CD4-positive, alpha-beta memory T cell (primary cell): ENCODE measurements around the gene COL5A1. TPM values are rescaled to one million over a fixed set of nuclear protein-coding genes. Genes with fewer than 3 reads are reported as not detected.

Experiments
- CTCF ChIA-PET: fragments of 350-600 bp; sonication (Branson Sonifier 250); formaldehyde crosslinking; loops from one replicate; lab custom pipeline; 2021; ENCODE audit warnings: inconsistent platforms; ENCODE audit not compliant: partially characterized antibody; lab: Charles Lee
- POLR2A ChIA-PET: fragments of 350-600 bp; sonication (Branson Sonifier 250); formaldehyde crosslinking; loops from one replicate; lab custom pipeline; 2021; ENCODE audit not compliant: partially characterized antibody; lab: Charles Lee
- DNase-seq, 5 donors: peaks; one replicate each; pipeline versions ENCODE4 v3.0.0 to v3.0.0-alpha.2; 2020 to 2022; ENCODE audit warnings: mixed read lengths in 1 of 5
- H3K27ac ChIP-seq: one replicate; pipeline ENCODE4 v1.7.0; 2013; ENCODE audit warnings: low read depth, low read length
- H3K27me3 ChIP-seq: 2 replicates; pipeline ENCODE4 v1.7.0; 2013; ENCODE audit warnings: mild to moderate bottlenecking, low read length, moderate library complexity; ENCODE audit not compliant: insufficient read depth
- H3K36me3 ChIP-seq: 2 replicates; pipeline ENCODE4 v1.7.0; 2013; ENCODE audit warnings: mild to moderate bottlenecking, low read length, moderate library complexity; ENCODE audit not compliant: insufficient read depth
- H3K4me1 ChIP-seq: 2 replicates; pipeline ENCODE4 v1.7.0; 2013; ENCODE audit warnings: mild to moderate bottlenecking, low read length, moderate library complexity; ENCODE audit not compliant: insufficient read depth
- H3K4me3 ChIP-seq, 2 donors: one replicate each; pipeline ENCODE4 v1.7.0; 2013; ENCODE audit warnings: low read length in 2 of 2, mild to moderate bottlenecking in 1 of 2
- H3K9me3 ChIP-seq, 2 donors: one replicate each; pipeline ENCODE4 v1.7.0; 2013; ENCODE audit warnings: low read length in 2 of 2, control low read depth in 1 of 2; ENCODE audit not compliant: control insufficient read depth in 1 of 2
- H3K27ac Mint-ChIP-seq, 7 donors: one replicate each; pipeline ENCODE4 v1.8.0; 2020 to 2021; ENCODE audit warnings: mixed read lengths in 7 of 7, mild to moderate bottlenecking in 6 of 7, inconsistent platforms in 3 of 7, moderate library complexity in 3 of 7
- H3K27me3 Mint-ChIP-seq, 2 donors: one replicate each; pipeline ENCODE4 v1.8.0; 2020 to 2021; ENCODE audit warnings: mixed read lengths in 2 of 2
- H3K36me3 Mint-ChIP-seq, 2 donors: one replicate each; pipeline ENCODE4 v1.8.0; 2020 to 2021; ENCODE audit warnings: mixed read lengths in 2 of 2, inconsistent platforms in 1 of 2, mild to moderate bottlenecking in 1 of 2
- H3K4me1 Mint-ChIP-seq, 4 donors: one replicate each; pipeline ENCODE4 v1.8.0; 2020 to 2021; ENCODE audit warnings: mixed read lengths in 4 of 4, mild to moderate bottlenecking in 1 of 4
- H3K4me3 Mint-ChIP-seq, 8 donors: one replicate each; pipeline ENCODE4 v1.8.0; 2020 to 2021; ENCODE audit warnings: mixed read lengths in 8 of 8, mild to moderate bottlenecking in 7 of 8, moderate library complexity in 6 of 8, inconsistent platforms in 3 of 8
- H3K9me3 Mint-ChIP-seq, 8 donors: one replicate each; pipeline ENCODE4 v1.8.0; 2020 to 2021; ENCODE audit warnings: mixed read lengths in 8 of 8, mild to moderate bottlenecking in 5 of 8, inconsistent platforms in 3 of 8, moderate library complexity in 1 of 8
- intact Hi-C: fragments of 100-400 bp; cut with micrococcal nuclease; formaldehyde crosslinking; loops from one replicate; pipeline ENCODE4 v1.15.1; 2023
- polyA plus RNA-seq, 2 donors: library from polyadenylated mRNA; unstranded; fragments of 300-500 nt; fragmentation: Illumina TruSeq; gene quantifications; one replicate each; pipeline ENCODE4 v1.2.3, GENCODE V29; 2021
- total RNA-seq, 2 experiments: library from RNA; stranded (reverse); gene quantifications; one replicate each; pipeline ENCODE4 v1.2.3, GENCODE V29; 2021

Gene COL5A1
- total and polyA plus RNA-seq, 4 experiments from 2014 or later = 0.36 to 1.6 (median 1.5) TPM; not detected in 1

GRCh38 chr9:134870301-134870694, 228.7 kb downstream of the COL5A1 start:
- Mint-ChIP-seq H3K4me3 (no peak overlapping the region), H3K9me3 (peaks cover 0 to 5% (median 0%) of the 10 kb centered on the region in 8 donors), H3K27me3 (peaks cover 2% of the 10 kb centered on the region in 2 donors), H3K4me1 (no peaks in the 10 kb centered on the region), H3K36me3 (no peaks in the 10 kb centered on the region), H3K27ac (no peak overlapping the region)
- DNase-seq = no peak
- H3K4me3 ChIP-seq = no peak overlapping the region
- intact Hi-C loops = no loop called here
- CTCF ChIA-PET = no interaction called here
- H3K36me3 ChIP-seq = no peaks in the 10 kb centered on the region
- H3K4me1 ChIP-seq = no peaks in the 10 kb centered on the region
- H3K27me3 ChIP-seq = no peaks in the 10 kb centered on the region
- H3K9me3 ChIP-seq = no peaks in the 10 kb centered on the region
- POLR2A ChIA-PET = no interaction called here
- H3K27ac ChIP-seq = no peak overlapping the region

GRCh38 chr9:134870746-134871662, 229.4 kb downstream of the COL5A1 start:
- Mint-ChIP-seq H3K27ac (no peak overlapping the region), H3K27me3 (peaks cover 2% of the 10 kb centered on the region in 2 donors), H3K9me3 (peaks cover 0 to 5% (median 0%) of the 10 kb centered on the region in 8 donors), H3K4me3 (no peak overlapping the region), H3K36me3 (no peaks in the 10 kb centered on the region), H3K4me1 (no peaks in the 10 kb centered on the region)
- no peaks in the 10 kb centered on the region for H3K9me3 ChIP-seq
- H3K4me1 ChIP-seq = no peaks in the 10 kb centered on the region
- no peaks in the 10 kb centered on the region for H3K27me3 ChIP-seq
- no peak overlapping the region for H3K27ac ChIP-seq
- intact Hi-C loops = no loop called here
- H3K4me3 ChIP-seq = no peak overlapping the region
- POLR2A ChIA-PET = no interaction called here
- CTCF ChIA-PET = no interaction called here
- H3K36me3 ChIP-seq = no peaks in the 10 kb centered on the region
- DNase-seq = no peak

DNA sequence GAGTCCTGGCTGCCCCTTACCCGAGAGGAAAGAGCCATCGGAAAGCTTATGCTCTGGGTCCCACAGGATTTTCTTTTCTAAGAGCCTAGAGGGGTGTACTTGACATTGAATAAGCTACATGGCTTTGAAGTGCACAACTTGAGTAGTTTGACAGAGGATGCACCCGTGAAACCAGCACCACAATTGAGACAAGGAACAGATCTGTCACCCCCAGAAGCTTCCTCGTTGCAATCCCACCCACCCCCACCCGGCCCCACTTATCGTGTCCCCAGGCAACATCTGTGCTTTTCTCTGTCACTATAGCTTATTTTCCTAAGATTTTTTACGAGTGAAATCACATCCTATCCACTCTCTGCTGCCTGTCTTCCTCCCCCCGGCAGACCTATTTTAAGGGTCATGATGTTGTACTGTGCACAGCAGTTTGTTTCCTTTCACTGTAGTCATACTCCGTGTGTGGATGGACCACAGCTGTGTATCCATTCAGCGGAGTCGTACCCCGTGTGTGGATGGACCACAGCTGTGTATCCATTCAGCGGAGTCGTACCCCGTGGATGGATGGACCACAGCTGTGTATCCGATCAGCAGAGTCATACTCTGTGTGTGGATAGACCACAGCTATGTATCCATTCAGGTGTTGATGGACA, 230.2 kb downstream of the COL5A1 start:
- H3K27ac ChIP-seq = no peak overlapping the region
- H3K9me3 ChIP-seq = no peaks in the 10 kb centered on the region
- no peaks in the 10 kb centered on the region for H3K4me1 ChIP-seq
- intact Hi-C loops = no loop called here
- no peak overlapping the region for H3K4me3 Mint-ChIP-seq
- no peak overlapping the region for H3K27ac Mint-ChIP-seq
- no peaks in the 10 kb centered on the region for H3K36me3 Mint-ChIP-seq
- ChIA-PET POLR2A (no interaction called here), CTCF (no interaction called here)
- peaks cover 0 to 5% (median 0%) of the 10 kb centered on the region in 8 donors for H3K9me3 Mint-ChIP-seq
- H3K4me1 Mint-ChIP-seq = no peaks in the 10 kb centered on the region
- no peak for DNase-seq
- H3K36me3 ChIP-seq = no peaks in the 10 kb centered on the region
- peaks cover 2% of the 10 kb centered on the region in 2 donors for H3K27me3 Mint-ChIP-seq
- H3K4me3 ChIP-seq = no peak overlapping the region
- no peaks in the 10 kb centered on the region for H3K27me3 ChIP-seq

GRCh38 chr9:134872482-134873231, 231.1 kb downstream of the COL5A1 start:
- H3K4me1 Mint-ChIP-seq = no peaks in the 10 kb centered on the region
- Histone ChIP-seq H3K4me1 (no peaks in the 10 kb centered on the region), H3K9me3 (no peaks in the 10 kb centered on the region), H3K27ac (no peak overlapping the region), H3K4me3 (no peak overlapping the region), H3K36me3 (no peaks in the 10 kb centered on the region), H3K27me3 (no peaks in the 10 kb centered on the region)
- no peak overlapping the region for H3K4me3 Mint-ChIP-seq
- no peaks in the 10 kb centered on the region for H3K36me3 Mint-ChIP-seq
- intact Hi-C loops = no loop called here
- H3K9me3 Mint-ChIP-seq = peaks cover 0 to 5% (median 0%) of the 10 kb centered on the region in 8 donors
- no peak for DNase-seq
- ChIA-PET POLR2A (no interaction called here), CTCF (no interaction called here)
- no peak overlapping the region for H3K27ac Mint-ChIP-seq
- peaks cover 2 to 4% of the 10 kb centered on the region in 2 donors for H3K27me3 Mint-ChIP-seq

- POLR2A ChIA-PET = no interaction called here
- intact Hi-C loops = no loop called here
- Mint-ChIP-seq H3K27me3 (peaks cover 2 to 3% of the 10 kb centered on the region in 2 donors), H3K4me3 (no peak overlapping the region), H3K36me3 (no peaks in the 10 kb centered on the region), H3K4me1 (no peaks in the 10 kb centered on the region), H3K9me3 (peaks cover 0 to 5% (median 0%) of the 10 kb centered on the region in 8 donors), H3K27ac (no peak overlapping the region)
- no peak for DNase-seq
- no peak overlapping the region for H3K4me3 ChIP-seq
- H3K27me3 ChIP-seq = no peaks in the 10 kb centered on the region
- H3K27ac ChIP-seq = no peak overlapping the region
- no peaks in the 10 kb centered on the region for H3K9me3 ChIP-seq
- H3K36me3 ChIP-seq = no peaks in the 10 kb centered on the region
- CTCF ChIA-PET = no interaction called here
- H3K4me1 ChIP-seq = no peaks in the 10 kb centered on the region
These were observed 233.8 kb downstream of the COL5A1 start for GRCh38 chr9:134875371-134875770.

- no peak for DNase-seq
- no peaks in the 10 kb centered on the region for H3K36me3 ChIP-seq
- Mint-ChIP-seq H3K27ac (no peak overlapping the region), H3K4me3 (no peak overlapping the region), H3K27me3 (peaks cover 2 to 3% of the 10 kb centered on the region in 2 donors), H3K36me3 (no peaks in the 10 kb centered on the region), H3K4me1 (no peaks in the 10 kb centered on the region), H3K9me3 (peaks cover 0 to 1% (median 0%) of the 10 kb centered on the region in 8 donors)
- no peaks in the 10 kb centered on the region for H3K4me1 ChIP-seq
- no peaks in the 10 kb centered on the region for H3K9me3 ChIP-seq
- ChIA-PET CTCF (no interaction called here), POLR2A (no interaction called here)
- intact Hi-C loops = no loop called here
- H3K27ac ChIP-seq = no peak overlapping the region
- no peak overlapping the region for H3K4me3 ChIP-seq
- H3K27me3 ChIP-seq = no peaks in the 10 kb centered on the region
These were observed 235.9 kb downstream of the COL5A1 start for GRCh38 chr9:134877541-134877940.
